ENCODE data around the gene CTPS1.

DNA sequence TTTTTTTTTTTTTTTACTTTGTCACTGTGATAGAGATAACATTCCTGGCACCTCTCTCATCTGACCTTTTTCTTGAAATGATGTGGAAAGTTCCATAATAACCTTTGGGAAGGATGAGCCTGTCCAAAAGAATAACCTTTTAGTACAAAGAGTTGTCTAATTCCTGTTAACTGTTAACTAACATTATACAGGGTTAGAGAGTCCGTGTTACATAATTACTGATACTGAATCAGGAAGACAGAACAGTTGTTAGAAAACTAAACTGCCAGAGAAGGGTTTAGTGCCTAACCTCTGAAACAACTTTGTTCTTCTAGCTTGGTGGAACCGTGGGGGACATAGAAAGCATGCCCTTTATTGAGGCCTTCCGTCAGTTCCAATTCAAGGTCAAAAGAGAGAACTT lies 8.8 kb downstream of the CTPS1 start:
- TF ChIP-seq, protein P1, sequence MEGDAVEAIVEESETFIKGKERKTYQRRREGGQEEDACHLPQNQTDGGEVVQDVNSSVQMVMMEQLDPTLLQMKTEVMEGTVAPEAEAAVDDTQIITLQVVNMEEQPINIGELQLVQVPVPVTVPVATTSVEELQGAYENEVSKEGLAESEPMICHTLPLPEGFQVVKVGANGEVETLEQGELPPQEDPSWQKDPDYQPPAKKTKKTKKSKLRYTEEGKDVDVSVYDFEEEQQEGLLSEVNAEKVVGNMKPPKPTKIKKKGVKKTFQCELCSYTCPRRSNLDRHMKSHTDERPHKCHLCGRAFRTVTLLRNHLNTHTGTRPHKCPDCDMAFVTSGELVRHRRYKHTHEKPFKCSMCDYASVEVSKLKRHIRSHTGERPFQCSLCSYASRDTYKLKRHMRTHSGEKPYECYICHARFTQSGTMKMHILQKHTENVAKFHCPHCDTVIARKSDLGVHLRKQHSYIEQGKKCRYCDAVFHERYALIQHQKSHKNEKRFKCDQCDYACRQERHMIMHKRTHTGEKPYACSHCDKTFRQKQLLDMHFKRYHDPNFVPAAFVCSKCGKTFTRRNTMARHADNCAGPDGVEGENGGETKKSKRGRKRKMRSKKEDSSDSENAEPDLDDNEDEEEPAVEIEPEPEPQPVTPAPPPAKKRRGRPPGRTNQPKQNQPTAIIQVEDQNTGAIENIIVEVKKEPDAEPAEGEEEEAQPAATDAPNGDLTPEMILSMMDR (IDR thresholded peaks at IDR 0.05; ENCODE audit: low read length), result no peak
- no peak for TF ChIP-seq EZH2 (optimal IDR thresholded peaks at IDR 0.05; ENCODE audit: low read depth, low read length)

Measured in MM.1S (cell line).